ENCODE data around the gene MRPL53.
"Not testable (repeated sequence)": the region's sequence is repeated elsewhere in the genome, so short reads cannot be mapped to it uniquely, and the experiment has no call there.

The MRPL53 gene

DNA sequence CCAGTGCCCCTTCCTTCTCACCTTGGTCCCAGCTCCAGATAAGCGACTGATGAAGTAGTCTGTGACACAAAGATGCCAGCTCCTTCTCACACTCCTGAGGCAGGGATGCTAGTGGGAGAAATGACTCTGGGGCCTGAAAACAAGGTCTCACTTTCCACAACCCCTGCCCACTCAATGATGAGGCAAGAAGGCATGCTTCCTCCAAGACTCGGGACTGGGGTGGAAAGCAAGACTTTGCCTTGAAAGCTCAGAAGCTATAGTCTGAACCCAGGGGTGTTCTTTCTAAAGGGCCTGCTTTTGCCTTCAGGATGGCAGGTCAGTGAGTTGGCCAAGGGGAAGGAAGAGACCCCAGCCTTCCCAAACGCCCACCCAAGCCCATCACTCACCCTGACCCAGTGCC, 9.0 kb upstream of the MRPL53 start:
- TF ChIP-seq Cebpa-rat (IDR thresholded peaks at IDR 0.05) = no peak
- H3K27me3 ChIP-seq = no peaks in the 10 kb centered on the region
- peak overlapping the region; percentile 93 to 100 (median 97) for H3K4me2 ChIP-seq
- peaks cover 36 to 63% (median 56%) of the 10 kb centered on the region in 10 experiments for H3K4me1 ChIP-seq
- peak overlapping the region; percentile 73 to 94 (median 83) for H3K4me3 ChIP-seq
- H3K9ac ChIP-seq = peak overlapping the region; percentile 81 to 94 (median 87)
- H3K27ac ChIP-seq = peak overlapping the region in 10 of 11 experiments; percentile 81 to 92 (median 88); a peak in 17 of 22 replicates
- H4K20me1 ChIP-seq = peaks cover 0 to 18% (median 9%) of the 10 kb centered on the region in 11 experiments; a peak in 13 of 22 replicates
- H3K36me3 ChIP-seq = peaks cover 26 to 64% (median 44%) of the 10 kb centered on the region in 11 experiments
- no peaks in the 10 kb centered on the region for H3K9me3 ChIP-seq (replicated peaks in 1 of 11)

DNA sequence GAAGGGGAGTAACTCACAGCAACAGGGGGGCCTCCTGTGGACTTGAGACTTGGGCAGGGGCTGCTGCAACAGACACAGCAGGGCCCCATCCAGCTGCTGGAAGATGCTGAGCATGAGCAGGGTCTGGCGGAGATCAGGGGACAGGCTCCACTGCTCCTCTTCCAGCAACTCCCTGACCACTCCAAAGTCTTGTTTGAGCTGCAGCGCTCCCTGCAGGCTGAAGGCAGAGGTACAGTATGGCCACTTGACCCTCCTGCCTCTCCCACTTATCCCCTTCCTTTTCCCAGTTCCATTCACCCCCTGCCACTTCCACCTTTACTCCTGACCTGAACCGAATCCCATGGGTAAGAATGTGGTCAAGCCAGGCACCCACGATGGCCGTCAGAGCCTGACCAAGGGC, 2.4 kb upstream of the MRPL53 start:
- no peak for TF ChIP-seq Cebpa-rat (IDR thresholded peaks at IDR 0.05)
- Histone ChIP-seq H3K4me3 (no peak overlapping the region), H4K20me1 (no peaks in the 10 kb centered on the region), H3K4me1 (peaks cover 34 to 73% (median 52%) of the 10 kb centered on the region in 10 experiments), H3K27me3 (no peaks in the 10 kb centered on the region), H3K4me2 (no peak overlapping the region), H3K9me3 (replicated peaks in 1 of 11) (no peaks in the 10 kb centered on the region), H3K27ac (no peak overlapping the region; a peak in 1 of 22 replicates), H3K36me3 (peaks cover 30 to 66% (median 53%) of the 10 kb centered on the region in 11 experiments), H3K9ac (no peak overlapping the region)

DNA sequence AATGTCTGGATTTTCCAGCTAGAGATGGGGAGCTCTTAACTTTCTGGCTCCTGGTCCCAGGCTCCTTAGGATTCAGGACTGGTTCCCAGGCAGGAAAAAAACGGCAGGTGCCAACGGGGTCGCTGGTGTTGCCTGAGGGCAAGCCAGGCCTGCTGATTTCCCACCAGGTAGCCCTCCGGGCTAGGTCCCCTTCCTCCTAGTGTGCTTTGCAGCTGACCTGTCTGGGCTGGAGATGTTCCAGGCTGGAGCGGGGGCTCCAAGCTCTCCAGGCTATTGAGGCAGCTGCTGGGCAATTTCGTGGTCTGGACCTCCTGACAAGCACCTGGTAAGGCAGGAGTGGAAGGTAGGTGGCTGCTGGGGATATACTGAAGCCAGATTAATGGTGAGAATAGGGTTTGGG, 2.0 kb upstream of the MRPL53 start:
- no peak for TF ChIP-seq Cebpa-rat (IDR thresholded peaks at IDR 0.05)
- Histone ChIP-seq H4K20me1 (no peaks in the 10 kb centered on the region), H3K27me3 (no peaks in the 10 kb centered on the region), H3K9ac (no peak overlapping the region; a peak in 1 of 22 replicates), H3K9me3 (replicated peaks in 1 of 11) (no peaks in the 10 kb centered on the region), H3K4me2 (no peak overlapping the region), H3K36me3 (peaks cover 30 to 62% (median 49%) of the 10 kb centered on the region in 11 experiments), H3K4me3 (no peak overlapping the region), H3K27ac (no peak overlapping the region; a peak in 1 of 22 replicates), H3K4me1 (peaks cover 30 to 69% (median 50%) of the 10 kb centered on the region in 10 experiments)

DNA sequence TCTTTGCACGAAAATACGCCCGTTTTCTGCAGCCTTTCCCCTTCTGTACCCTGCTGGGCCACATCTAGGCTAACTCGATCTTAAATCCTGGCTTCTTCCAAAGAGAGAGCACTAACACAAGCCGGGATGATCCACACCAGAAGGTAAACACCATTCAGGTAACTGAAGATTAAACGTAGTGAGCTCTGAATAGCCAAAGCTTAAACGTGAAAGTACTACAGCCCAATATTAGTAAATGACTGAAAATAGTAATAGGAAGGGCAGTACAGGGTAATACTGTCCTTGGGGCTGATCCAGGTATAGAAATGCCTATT, 422 bp upstream of the MRPL53 start:
- Histone ChIP-seq H3K27ac (peak overlapping the region; percentile 62 to 90 (median 86)), H3K9ac (peak overlapping the region; percentile 82 to 89 (median 86)), H3K9me3 (replicated peaks in 1 of 11) (no peaks in the 10 kb centered on the region), H3K4me3 (peak overlapping the region; percentile 65 to 84 (median 74)), H3K4me2 (peak overlapping the region; percentile 83 to 98 (median 95)), H3K4me1 (peaks cover 29 to 58% (median 46%) of the 10 kb centered on the region in 10 experiments), H3K36me3 (peaks cover 26 to 46% (median 37%) of the 10 kb centered on the region in 11 experiments), H3K27me3 (no peaks in the 10 kb centered on the region), H4K20me1 (no peaks in the 10 kb centered on the region)
- TF ChIP-seq Cebpa-rat (IDR thresholded peaks at IDR 0.05) = no peak

DNA sequence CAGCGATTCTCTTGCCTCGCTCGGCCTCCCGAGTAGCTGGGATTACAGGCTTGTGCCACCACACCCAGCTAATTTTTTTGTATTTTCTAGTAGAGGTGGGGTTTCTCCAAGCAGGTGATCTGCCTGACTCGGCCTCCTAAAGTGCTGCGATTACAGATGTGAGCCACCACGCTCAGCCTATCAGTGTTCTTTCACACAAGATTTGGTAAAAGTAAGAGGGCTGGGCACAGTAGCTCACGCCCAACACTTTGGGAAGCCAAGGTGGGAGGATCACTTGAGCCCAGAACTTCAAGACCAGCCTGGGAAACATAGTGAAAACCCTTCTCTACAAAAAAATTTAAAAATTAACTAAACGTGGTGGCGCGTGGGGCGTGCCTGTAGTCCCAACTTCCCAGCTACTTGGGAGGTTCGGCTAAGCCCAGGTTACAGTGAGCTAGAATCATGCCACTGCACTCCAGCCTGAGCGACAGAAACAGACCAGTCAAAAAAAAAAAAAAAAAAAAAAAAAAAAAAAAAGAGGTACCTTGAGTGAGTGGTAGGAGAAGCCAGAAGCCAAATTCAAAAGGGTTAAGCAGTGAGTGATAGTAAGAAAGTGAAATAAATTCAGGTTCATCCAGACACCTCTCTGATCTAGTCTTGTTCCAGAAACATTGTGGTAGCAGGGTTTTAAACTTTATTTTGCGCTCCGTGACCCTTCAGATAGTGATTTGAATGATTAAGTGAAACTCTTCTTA, 981 bp downstream of the MRPL53 start:
- Histone ChIP-seq H3K9me3 (replicated peaks in 1 of 11) (no peaks in the 10 kb centered on the region), H3K36me3 (peaks cover 23 to 34% (median 26%) of the 10 kb centered on the region in 11 experiments), H3K4me3 (peak overlapping the region; percentile 65 to 84 (median 74)), H3K4me2 (peak overlapping the region; percentile 83 to 98 (median 95)), H3K9ac (peak overlapping the region; percentile 82 to 89 (median 86)), H3K27me3 (no peaks in the 10 kb centered on the region), H3K27ac (peak overlapping the region; percentile 62 to 90 (median 86)), H4K20me1 (no peaks in the 10 kb centered on the region), H3K4me1 (peaks cover 24 to 44% (median 32%) of the 10 kb centered on the region in 10 experiments)
- TF ChIP-seq Cebpa-rat (IDR thresholded peaks at IDR 0.05) = no peak

DNA sequence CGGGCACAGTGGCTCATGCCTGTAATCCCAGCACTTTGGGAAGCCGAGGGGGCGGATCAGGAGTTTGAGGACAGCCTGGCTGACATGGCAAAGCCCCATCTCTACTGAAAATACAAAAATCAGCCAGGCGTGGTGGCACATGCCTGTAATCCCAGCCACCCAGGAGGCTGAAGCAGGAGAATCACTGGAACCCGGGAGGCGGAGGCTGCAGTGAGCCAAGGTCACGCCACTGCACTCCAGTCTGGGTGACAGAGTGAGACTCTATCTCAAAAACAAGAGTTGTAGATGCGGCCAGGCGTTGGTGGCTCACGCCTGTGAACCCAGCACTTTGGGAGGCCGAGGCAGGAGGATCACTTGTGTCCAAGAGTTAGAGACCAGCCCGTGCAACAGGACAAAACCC, 1.7 kb downstream of the MRPL53 start:
- Histone ChIP-seq H3K4me2 (peak overlapping the region; percentile 83 to 98 (median 95)), H3K9ac (peak overlapping the region in 9 of 11 experiments; percentile 82 to 89 (median 86); a peak in 13 of 22 replicates)

DNA sequence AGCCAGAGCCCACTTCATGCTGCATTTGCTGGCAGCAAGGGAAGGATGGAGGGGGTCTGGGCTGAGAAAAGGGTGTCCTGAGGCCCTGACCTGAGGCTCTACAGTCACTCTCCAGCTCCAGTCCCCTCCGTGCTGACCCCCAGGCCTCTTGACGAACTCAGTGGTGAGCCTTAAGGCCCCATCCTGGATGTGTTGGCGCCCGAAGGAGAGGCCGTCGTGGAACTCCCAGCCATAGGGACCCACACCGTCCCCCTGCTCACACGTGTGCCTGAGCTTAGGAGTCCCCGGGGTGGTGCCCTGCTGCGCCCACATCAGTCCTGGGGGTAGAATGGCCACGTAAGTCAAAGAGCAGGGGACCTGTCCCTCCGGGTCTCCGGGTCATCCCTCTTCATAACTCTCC, 8.1 kb downstream of the MRPL53 start:
- peak overlapping the region; percentile 72 to 88 (median 83) for H3K27ac ChIP-seq

More for the DNA sequence above, 1.7 kb downstream of the MRPL53 start:
- peaks cover 17 to 27% (median 19%) of the 10 kb centered on the region in 11 experiments for H3K36me3 ChIP-seq
- peak overlapping the region in 4 of 11 experiments; percentile 79 to 89 (median 86); a peak in 3 of 22 replicates for H3K27ac ChIP-seq
- not testable (repeated sequence) for H4K20me1 ChIP-seq; H3K9me3 ChIP-seq (replicated peaks in 1 of 11); H3K27me3 ChIP-seq
- peak overlapping the region in 5 of 10 experiments; percentile 68 to 84 (median 76); a peak in 3 of 20 replicates for H3K4me3 ChIP-seq
- peaks cover 29 to 47% (median 36%) of the 10 kb centered on the region in 10 experiments for H3K4me1 ChIP-seq

DNA sequence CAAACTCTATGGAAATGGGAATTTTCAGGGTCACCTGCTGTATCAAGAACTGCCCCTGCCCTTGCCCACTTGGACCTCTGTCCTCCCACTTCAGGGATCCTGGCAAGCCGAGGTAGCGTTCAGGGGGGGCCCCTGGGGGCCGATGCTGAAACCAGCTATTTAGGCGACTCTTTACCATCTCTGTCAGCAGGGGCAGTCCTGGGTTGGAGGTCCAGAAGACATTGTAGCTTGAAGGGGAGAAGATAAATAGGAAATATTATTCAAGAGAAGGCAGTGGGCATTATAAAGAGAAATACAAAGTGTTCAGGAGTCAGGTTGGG, 9.7 kb downstream of the MRPL53 start:
- no peak for TF ChIP-seq Cebpa-rat (IDR thresholded peaks at IDR 0.05)
- no peak overlapping the region for H3K9ac ChIP-seq
- H3K27ac ChIP-seq = no peak overlapping the region
- H3K4me3 ChIP-seq = no peak overlapping the region
- peak overlapping the region in 4 of 11 experiments; percentile 45 to 99 (median 99); a peak in 5 of 22 replicates for H3K4me2 ChIP-seq
- H3K27me3 ChIP-seq = no peaks in the 10 kb centered on the region
- peaks cover 25 to 34% (median 28%) of the 10 kb centered on the region in 11 experiments for H3K36me3 ChIP-seq
- peaks cover 23 to 38% (median 35%) of the 10 kb centered on the region in 10 experiments for H3K4me1 ChIP-seq
- peaks cover 0 to 20% (median 4%) of the 10 kb centered on the region in 11 experiments; a peak in 10 of 22 replicates for H4K20me1 ChIP-seq
- no peaks in the 10 kb centered on the region for H3K9me3 ChIP-seq (replicated peaks in 1 of 11)

More for the DNA sequence above, 8.1 kb downstream of the MRPL53 start:
- peaks cover 0 to 20% (median 4%) of the 10 kb centered on the region in 11 experiments; a peak in 10 of 22 replicates for H4K20me1 ChIP-seq
- TF ChIP-seq Cebpa-rat (IDR thresholded peaks at IDR 0.05) = no peak
- no peaks in the 10 kb centered on the region for H3K27me3 ChIP-seq
- peaks cover 21 to 33% (median 29%) of the 10 kb centered on the region in 10 experiments for H3K4me1 ChIP-seq
- H3K4me3 ChIP-seq = peak overlapping the region; percentile 81 to 96 (median 90)
- H3K9me3 ChIP-seq (replicated peaks in 1 of 11) = no peaks in the 10 kb centered on the region
- peaks cover 25 to 34% (median 28%) of the 10 kb centered on the region in 11 experiments for H3K36me3 ChIP-seq
- H3K9ac ChIP-seq = peak overlapping the region; percentile 85 to 96 (median 89)
- peak overlapping the region; percentile 82 to 100 (median 99) for H3K4me2 ChIP-seq

DNA sequence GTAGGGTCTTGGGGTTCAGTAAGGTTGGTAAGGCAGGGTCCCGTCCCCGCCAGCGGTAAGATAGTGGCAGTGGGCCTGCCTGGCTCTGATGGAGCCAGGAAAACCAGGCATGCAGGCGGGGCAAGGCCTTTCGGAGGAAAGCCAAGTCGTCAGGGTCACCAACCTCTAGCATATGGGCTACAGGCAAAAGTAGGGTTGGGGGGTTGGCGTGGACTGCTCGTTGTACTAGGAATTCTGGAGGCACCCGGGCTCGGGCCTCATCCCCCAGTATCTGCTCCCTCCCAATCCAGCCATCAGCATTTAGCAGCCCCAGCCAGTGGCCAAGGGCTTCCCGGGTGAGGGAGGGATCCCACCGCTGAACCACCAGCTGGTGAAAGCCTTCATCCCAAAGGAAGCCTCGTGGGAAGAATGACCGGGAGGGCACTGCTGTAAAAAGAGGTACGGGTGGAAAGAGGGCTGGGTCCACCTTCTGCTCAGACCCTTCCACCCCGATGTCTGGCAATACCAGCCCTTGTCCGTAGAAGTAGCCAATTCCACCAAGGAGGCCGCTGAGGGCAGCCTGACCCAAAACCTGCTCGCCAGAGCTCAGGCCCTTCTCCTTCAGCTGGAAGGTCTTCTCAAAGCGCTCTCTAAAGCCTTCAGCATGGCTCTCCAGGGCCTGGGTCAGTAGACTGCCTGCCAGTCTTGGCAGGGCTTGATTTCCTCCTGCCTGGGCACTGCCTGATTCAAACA, 10.3 kb downstream of the MRPL53 start:
- Histone ChIP-seq H3K9ac (no peak overlapping the region), H3K4me1 (peaks cover 23 to 38% (median 35%) of the 10 kb centered on the region in 10 experiments), H3K36me3 (peaks cover 25 to 34% (median 28%) of the 10 kb centered on the region in 11 experiments), H4K20me1 (peaks cover 0 to 20% (median 4%) of the 10 kb centered on the region in 11 experiments; a peak in 10 of 22 replicates), H3K27me3 (no peaks in the 10 kb centered on the region), H3K9me3 (replicated peaks in 1 of 11) (no peaks in the 10 kb centered on the region), H3K4me3 (no peak overlapping the region), H3K4me2 (no peak overlapping the region), H3K27ac (no peak overlapping the region)
- no peak for TF ChIP-seq Cebpa-rat (IDR thresholded peaks at IDR 0.05)
